HG03196 (cell line): ENCODE results near the gene GIPR.
"Not testable (repeated sequence)": the region's sequence is repeated elsewhere in the genome, so short reads cannot be mapped to it uniquely, and the experiment has no call there.

ENCODE experiments used
- ATAC-seq: cut with Tn5 transposase; IDR thresholded peaks from one replicate; pipeline ENCODE4 v1.9.1; 2021; ENCODE audit not compliant: unreplicated experiment

Gene GIPR, protein sequence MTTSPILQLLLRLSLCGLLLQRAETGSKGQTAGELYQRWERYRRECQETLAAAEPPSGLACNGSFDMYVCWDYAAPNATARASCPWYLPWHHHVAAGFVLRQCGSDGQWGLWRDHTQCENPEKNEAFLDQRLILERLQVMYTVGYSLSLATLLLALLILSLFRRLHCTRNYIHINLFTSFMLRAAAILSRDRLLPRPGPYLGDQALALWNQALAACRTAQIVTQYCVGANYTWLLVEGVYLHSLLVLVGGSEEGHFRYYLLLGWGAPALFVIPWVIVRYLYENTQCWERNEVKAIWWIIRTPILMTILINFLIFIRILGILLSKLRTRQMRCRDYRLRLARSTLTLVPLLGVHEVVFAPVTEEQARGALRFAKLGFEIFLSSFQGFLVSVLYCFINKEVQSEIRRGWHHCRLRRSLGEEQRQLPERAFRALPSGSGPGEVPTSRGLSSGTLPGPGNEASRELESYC

GRCh38 chr19:45667620-45668341 is at the start of gene GIPR:
Gene GIPR, plus strand, starts transcription at chr19:45668221. Its CDS starts 1,300 bp downstream, at chr19:45669521.
- ATAC-seq = no peak

GRCh38 chr19:45621389-45621788 is 46.6 kb upstream of the GIPR start:
- no peak for ATAC-seq

GRCh38 chr19:45621976-45622503 is 46.0 kb upstream of the GIPR start:
- no peak for ATAC-seq

DNA sequence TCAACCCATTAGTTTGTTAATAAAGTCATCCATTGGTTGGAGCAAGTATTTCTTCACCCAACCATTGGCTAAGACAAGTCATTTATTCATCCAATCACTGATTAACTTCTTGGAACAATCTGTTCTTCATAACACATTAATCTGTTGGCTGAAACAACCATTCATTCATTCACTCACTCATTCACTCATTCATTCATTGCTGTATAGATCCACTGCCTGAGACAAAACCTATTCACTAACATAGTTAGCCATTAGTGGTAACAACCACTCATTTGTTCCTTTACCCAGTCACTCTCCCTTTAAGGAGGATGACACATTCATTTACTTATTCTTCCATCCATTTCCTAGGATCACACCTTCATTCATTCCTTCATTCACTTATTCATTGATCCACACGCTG is 44.0 kb upstream of the GIPR start:
- no peak for ATAC-seq

GRCh38 chr19:45628219-45628618 is 39.8 kb upstream of the GIPR start:
- not testable (repeated sequence) for ATAC-seq

GRCh38 chr19:45629704-45630103 is 38.3 kb upstream of the GIPR start:
- ATAC-seq = no peak

DNA sequence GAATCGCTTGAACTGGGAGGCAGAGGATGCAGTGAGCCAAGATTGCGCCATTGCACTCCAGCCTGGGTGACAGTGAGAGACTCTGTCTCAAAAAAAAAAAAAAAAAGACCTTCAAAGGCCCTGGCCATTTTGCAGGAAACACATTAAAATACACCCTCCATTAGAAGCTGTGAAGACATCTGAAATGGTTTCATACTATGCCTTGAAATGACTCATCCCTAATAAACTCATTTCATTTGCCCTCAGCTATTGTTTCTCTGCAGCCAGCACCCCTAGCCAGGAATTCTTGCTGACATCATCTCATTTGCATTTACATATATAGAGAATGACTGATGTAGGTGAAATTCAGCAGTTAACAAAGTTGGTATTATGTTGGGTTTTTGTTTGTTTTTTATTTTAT is 37.6 kb upstream of the GIPR start:
- ATAC-seq = no peak

DNA sequence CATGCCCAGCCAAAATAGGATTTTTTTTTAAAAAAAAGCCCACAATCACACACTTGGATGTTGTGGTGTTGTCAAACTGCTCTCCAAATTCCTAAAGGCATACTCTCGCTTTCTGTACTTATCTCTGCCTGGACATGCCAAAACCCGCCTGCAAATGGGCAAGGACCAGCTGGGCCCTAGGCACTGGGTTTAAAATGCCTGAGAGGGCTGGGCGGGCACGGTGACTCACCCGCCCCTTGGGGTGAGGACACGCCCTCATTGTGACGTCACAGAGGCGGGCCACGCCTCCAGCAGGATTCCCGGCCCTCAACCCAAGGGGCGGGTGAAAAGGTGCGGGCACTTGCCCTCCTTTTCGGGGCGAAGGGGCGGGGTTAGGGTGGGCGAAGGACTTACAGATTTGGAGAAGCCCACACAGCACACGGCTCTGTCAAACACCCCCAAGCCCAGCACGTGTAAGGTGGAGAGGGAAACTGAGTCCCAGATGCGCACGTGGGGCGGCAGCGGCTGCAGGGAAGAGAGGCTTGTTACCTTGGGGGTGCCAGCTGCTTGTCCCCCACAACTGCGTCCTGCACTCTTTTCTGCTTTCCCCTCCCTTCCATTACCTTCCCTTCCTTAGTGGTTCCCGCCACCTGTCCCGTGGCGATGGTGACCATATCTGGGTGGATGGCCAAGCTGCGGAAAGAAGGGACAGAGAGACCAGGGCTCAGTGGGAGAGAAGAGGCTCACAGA is 35.4 kb upstream of the GIPR start:
- ATAC-seq = no peak

DNA sequence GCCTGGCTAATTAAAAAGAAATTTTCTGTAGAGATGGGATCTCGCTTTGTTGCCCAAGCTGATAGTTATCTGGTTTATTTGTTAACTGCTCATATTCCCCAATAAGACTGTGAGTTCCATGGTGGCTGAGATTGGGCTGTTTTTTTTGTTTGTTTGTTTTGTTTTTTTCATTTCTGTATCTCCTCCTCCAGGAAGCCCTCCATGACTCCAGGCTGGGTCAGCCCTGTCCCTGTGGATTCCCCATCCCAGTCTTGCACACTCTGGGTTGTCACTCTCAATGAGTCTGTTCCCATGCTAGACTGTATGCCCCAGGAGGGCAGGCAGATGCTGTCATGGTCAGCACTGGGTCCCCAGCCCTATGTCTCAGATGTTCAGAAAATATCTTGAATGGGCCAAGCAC is 31.7 kb upstream of the GIPR start:
- no peak for ATAC-seq

GRCh38 chr19:45636902-45637301 is 31.1 kb upstream of the GIPR start:
- no peak for ATAC-seq

DNA sequence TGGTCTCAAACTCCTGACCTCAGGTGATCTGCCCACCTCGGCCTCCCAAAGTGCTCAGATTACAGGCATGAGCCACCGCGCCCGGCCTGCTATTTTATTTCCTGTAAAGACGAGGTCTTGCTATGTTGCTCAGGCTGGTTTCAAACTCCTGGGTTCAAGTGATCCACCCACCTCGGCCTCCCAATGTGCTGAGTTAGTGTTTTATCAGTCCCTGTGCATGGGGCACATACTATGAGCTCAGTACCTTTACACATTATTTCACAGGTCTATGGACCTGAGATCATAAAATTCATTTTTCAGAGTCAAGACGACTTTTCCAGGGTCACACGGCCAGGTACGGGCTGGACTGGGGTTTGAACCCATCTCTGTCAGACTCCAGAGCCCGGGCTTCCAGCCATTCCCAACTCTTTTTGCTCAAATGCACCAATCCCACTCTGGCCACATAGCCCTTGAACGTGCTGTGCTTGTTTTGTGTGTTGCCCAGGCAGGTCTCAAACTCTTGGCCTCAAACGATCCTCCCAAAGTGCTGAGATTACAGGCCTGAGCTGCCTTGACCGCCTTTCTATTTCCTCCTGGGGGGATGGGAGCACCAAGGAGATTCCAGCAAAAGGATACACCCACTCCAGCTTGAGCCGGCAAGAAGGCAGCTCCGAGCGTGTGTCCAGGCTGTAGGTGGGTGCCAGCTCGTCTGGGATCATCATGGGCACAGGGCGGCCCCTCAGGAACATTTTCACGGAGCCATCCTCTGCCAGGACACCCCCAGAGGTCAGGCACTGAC is 29.9 kb upstream of the GIPR start:
- no peak for ATAC-seq

GRCh38 chr19:45638930-45639729 is 28.9 kb upstream of the GIPR start, which contains the start of gene EML2:
Gene EML2, minus strand, starts transcription at chr19:45639397. Its CDS starts 21 bp downstream, at chr19:45639376.
- no peak for ATAC-seq

DNA sequence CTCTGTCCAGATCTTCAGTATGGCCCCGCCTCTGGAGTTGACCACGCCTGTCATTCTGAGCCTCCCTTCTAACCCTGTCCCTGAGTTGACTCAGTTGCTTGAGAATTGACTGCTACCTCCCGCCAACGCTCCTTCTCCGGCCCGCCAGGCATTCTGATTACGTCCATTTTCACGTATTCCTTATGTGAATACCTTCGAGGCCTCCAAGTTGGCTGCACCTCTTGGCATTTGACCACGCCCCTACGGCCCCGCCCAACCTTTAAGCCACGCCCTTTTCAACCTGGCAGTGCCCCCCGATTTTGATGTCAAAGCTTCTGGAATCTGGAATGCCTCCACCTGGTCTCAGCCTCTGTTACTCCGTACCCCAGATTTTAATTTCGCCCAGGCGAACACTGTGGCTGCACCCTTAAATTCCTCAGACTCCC is 27.2 kb upstream of the GIPR start:
- no peak for ATAC-seq

- ATAC-seq = peak; percentile 38
Measured at GRCh38 chr19:45641274-45642105, 26.5 kb upstream of the GIPR start.

DNA sequence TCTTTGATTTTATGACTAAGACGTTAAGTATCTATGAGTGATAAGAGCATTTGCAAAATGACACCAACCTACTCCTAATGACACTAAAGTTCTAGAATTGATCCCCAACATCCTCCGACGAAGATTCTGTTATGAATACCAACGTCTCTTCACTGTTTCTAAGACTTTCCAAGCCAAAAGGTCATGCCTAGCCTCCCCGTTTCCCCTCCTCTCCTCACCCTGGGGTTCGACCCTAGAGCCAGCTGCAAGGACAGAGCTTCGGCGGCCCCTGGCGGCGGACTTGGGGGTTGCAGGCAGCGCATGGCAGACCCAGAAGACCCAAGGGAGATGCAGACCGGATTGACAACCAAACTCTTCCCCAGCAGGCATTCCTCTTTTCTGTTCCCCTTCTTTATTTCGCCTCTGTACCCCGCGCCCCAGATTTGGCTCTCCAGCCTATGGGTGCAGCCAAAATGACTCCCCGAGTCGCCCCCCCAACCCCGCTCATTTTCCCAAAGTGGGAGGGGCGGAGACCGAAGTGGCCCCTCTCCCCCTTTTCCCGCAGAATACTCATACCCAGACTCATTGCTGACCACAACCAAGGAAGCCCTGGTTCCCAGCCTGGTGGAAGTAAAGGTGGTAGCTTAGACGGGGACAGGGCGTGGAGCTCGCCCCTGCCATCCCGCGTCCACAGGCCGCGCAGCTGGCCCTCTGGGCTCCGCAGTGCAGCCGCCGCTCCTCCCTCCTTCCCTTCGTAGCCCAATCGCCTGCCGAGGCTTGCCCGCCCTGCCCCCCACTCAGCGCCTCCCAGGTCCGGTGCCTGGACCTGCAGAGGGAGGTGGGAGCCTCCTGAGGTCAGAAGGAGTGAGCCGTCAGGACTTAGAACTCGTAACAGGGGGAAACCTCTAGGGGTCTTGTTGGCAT is 24.7 kb upstream of the GIPR start:
- ATAC-seq = peak; percentile 36

- no peak for ATAC-seq
Measured at GRCh38 chr19:45643927-45644771, 23.9 kb upstream of the GIPR start.
